T-cell (primary cell): ENCODE measurements around the gene ESPN. TPM values are rescaled to one million over a fixed set of nuclear protein-coding genes. Genes with fewer than 3 reads are reported as not detected.
"Not testable (repeated sequence)": the region's sequence is repeated elsewhere in the genome, so short reads cannot be mapped to it uniquely, and the experiment has no call there.

Experiments
- ATAC-seq, 4 experiments: fragments of 200-7000 bp in 3 of 4; fragments of 150-1000 bp in 1 of 4; cut with Tn5 transposase; replicated peaks in 1 of 4; 1 replicate in 3 of 4; 2 replicates in 1 of 4; pipeline ENCODE4 v1.10.0; 2021; ENCODE audit warnings: moderate library complexity in 3 of 4, mild to moderate bottlenecking in 2 of 4, moderate number of reproducible peaks in 1 of 4
- CTCF ChIA-PET, 2 donors: fragments of 300-600 bp; sonication (Branson Sonifier 250); formaldehyde crosslinking; loops; one replicate each; lab custom pipeline; 2022; ENCODE audit warnings: antibody characterized with exemption in 2 of 2; lab: Charles Lee
- POLR2A ChIA-PET, 2 donors: fragments of 300-600 bp; sonication (Branson Sonifier 250); formaldehyde crosslinking; loops; one replicate each; lab custom pipeline; 2022; ENCODE audit warnings: antibody characterized with exemption in 2 of 2; lab: Charles Lee
- DNase-seq, 35 experiments: peaks; one replicate each; pipeline versions ENCODE4 v3.0.0 to v3.0.0-alpha.2; 2013 to 2023
- H3K27ac ChIP-seq: one replicate; pipeline ENCODE4 v1.5.1; 2013; ENCODE audit warnings: low read length
- H3K27me3 ChIP-seq, 2 experiments: replicated peaks in 1 of 2; 1 replicate in 1 of 2; 2 replicates in 1 of 2; pipeline versions ENCODE4 v1.6.1 to v1.7.0; 2013; ENCODE audit warnings: low read length in 1 of 2, mixed read lengths in 1 of 2; ENCODE audit not compliant: control insufficient read depth in 2 of 2, insufficient read depth in 2 of 2; ENCODE audit errors: extremely low read depth in 1 of 2
- H3K36me3 ChIP-seq, 2 donors: 1 replicate in 1 of 2; 2 replicates in 1 of 2; pipeline versions ENCODE4 v1.6.1 to v1.7.0; 2013; ENCODE audit warnings: low read length in 1 of 2; ENCODE audit not compliant: control insufficient read depth in 2 of 2, insufficient read depth in 1 of 2; ENCODE audit errors: extremely low read depth in 1 of 2
- H3K4me1 ChIP-seq, 2 experiments: 1 replicate in 1 of 2; 2 replicates in 1 of 2; pipeline versions ENCODE4 v1.6.1 to v1.7.0; 2013; ENCODE audit warnings: low read length in 2 of 2, mixed read lengths in 1 of 2; ENCODE audit not compliant: insufficient read depth in 2 of 2, control insufficient read depth in 1 of 2; ENCODE audit errors: extremely low read depth in 1 of 2
- H3K4me3 ChIP-seq, 2 donors: 1 replicate in 1 of 2; 2 replicates in 1 of 2; pipeline versions ENCODE4 v1.5.1 to v1.7.0; 2013; ENCODE audit warnings: mild to moderate bottlenecking in 2 of 2, low read length in 1 of 2, moderate library complexity in 1 of 2; ENCODE audit not compliant: control insufficient read depth in 1 of 2; ENCODE audit errors: extremely low read depth in 1 of 2
- H3K9me3 ChIP-seq: 2 replicates; pipeline ENCODE4 v1.7.0; 2013
- H3K27ac Mint-ChIP-seq, 2 donors: one replicate each; pipeline ENCODE4 v1.8.0; 2020 to 2021; ENCODE audit warnings: mild to moderate bottlenecking in 2 of 2, mixed read lengths in 2 of 2
- H3K27me3 Mint-ChIP-seq, 2 donors: one replicate each; pipeline ENCODE4 v1.8.0; 2021 to 2022; ENCODE audit warnings: mixed read lengths in 2 of 2
- H3K36me3 Mint-ChIP-seq: one replicate; pipeline ENCODE4 v1.8.0; 2021; ENCODE audit warnings: mixed read lengths
- H3K4me1 Mint-ChIP-seq, 3 donors: one replicate each; pipeline ENCODE4 v1.8.0; 2020 to 2022; ENCODE audit warnings: mixed read lengths in 3 of 3, mild to moderate bottlenecking in 1 of 3
- H3K4me3 Mint-ChIP-seq, 3 donors: one replicate each; pipeline ENCODE4 v1.8.0; 2020 to 2022; ENCODE audit warnings: mild to moderate bottlenecking in 3 of 3, mixed read lengths in 3 of 3, moderate library complexity in 3 of 3
- H3K9me3 Mint-ChIP-seq, 3 donors: one replicate each; pipeline ENCODE4 v1.8.0; 2020 to 2022; ENCODE audit warnings: mixed read lengths in 3 of 3
- WGBS: methylation state at CpG from one replicate; pipeline ENCODE4 v1.1.5; 2013; ENCODE audit warnings: missing lambda C conversion rate; ENCODE audit not compliant: insufficient coverage; 5-methylcytosine and 5-hydroxymethylcytosine counted together
- total RNA-seq, 35 experiments: library from RNA in 6 of 35; stranded (reverse) in 6 of 35; fragments of 120-200 nt in 1 of 35; gene quantifications; one replicate each; pipeline versions ENCODE4 v1.2.1 to v1.2.4 and lab custom pipeline; 2013 to 2026

The ESPN gene
- total RNA-seq, 5 donors from 2014 or later (not counting 1 experiment from before 2014, with no cell fraction given): 2.1 to 9.2 (median 6.2) TPM

DNA sequence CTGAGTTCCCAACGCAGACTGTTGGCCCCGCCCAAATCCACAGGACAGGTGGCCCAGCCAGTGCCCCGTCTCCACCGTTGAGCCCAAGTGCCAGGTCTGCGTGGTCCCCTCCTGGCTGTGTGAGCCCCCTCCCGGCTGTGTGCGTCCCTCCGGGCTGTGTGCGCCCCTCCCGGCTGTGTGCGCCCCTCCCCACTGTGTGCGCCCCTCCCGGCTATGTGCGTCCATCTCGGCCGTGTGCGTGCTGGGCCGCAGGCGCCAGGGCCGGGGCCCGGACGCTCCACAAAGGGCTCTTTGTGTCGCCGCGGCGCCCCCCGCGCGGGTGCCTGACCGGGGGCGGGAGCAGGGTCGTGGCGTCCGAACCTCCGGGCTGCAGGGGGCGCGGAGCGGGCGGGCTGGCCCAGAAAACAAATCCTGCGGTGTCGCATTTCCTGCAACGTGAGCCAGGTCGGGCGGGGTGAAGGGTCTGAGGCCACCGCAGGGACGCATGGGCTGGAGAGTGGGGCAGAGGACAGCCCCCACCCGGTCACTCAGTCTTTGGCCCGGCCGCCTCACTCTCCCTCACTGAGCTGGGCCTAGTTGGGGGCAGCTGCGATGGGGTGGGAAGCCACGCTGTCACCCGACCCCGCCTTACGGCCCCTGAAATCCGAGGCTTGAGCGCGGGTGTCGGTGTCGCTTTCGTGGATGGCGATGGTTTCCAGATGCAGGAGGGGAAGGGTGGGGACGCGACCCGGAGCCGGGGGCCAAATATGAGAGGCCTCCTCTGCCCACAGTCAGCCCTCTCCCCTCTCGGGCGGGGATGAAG is 22.6 kb downstream of the ESPN start:
- Histone ChIP-seq H3K4me3 (peak overlapping the region; percentile 37 to 47), H3K27me3 (peaks cover 5 to 84% of the 10 kb centered on the region in 2 experiments), H3K27ac (no peak overlapping the region), H3K9me3 (no peaks in the 10 kb centered on the region), H3K36me3 (no peaks in the 10 kb centered on the region), H3K4me1 (peaks cover 8 to 36% of the 10 kb centered on the region in 2 experiments)
- H3K27ac Mint-ChIP-seq: no peak overlapping the region
- peaks cover 16 to 30% (median 17%) of the 10 kb centered on the region in 3 donors for H3K4me1 Mint-ChIP-seq
- CTCF ChIA-PET: interaction anchor here (1.2 to 1.4 kb wide), 2 partner anchors 17 to 26 kb away, joined by 3 read pairs; no protein-coding TSS in a partner anchor
- H3K36me3 Mint-ChIP-seq: no peaks in the 10 kb centered on the region
- 2% methylated on average over 47 of the region's 67 CpGs for WGBS
- no peaks in the 10 kb centered on the region for H3K9me3 Mint-ChIP-seq
- H3K4me3 Mint-ChIP-seq: peak overlapping the region; percentile 62 to 74 (median 64)
- H3K27me3 Mint-ChIP-seq: peaks cover 29 to 49% of the 10 kb centered on the region in 2 donors
- POLR2A ChIA-PET: no interaction called here
- no peak for DNase-seq
- ATAC-seq: peak in 3 of 4 experiments; percentile 5 to 29 (median 8)

DNA sequence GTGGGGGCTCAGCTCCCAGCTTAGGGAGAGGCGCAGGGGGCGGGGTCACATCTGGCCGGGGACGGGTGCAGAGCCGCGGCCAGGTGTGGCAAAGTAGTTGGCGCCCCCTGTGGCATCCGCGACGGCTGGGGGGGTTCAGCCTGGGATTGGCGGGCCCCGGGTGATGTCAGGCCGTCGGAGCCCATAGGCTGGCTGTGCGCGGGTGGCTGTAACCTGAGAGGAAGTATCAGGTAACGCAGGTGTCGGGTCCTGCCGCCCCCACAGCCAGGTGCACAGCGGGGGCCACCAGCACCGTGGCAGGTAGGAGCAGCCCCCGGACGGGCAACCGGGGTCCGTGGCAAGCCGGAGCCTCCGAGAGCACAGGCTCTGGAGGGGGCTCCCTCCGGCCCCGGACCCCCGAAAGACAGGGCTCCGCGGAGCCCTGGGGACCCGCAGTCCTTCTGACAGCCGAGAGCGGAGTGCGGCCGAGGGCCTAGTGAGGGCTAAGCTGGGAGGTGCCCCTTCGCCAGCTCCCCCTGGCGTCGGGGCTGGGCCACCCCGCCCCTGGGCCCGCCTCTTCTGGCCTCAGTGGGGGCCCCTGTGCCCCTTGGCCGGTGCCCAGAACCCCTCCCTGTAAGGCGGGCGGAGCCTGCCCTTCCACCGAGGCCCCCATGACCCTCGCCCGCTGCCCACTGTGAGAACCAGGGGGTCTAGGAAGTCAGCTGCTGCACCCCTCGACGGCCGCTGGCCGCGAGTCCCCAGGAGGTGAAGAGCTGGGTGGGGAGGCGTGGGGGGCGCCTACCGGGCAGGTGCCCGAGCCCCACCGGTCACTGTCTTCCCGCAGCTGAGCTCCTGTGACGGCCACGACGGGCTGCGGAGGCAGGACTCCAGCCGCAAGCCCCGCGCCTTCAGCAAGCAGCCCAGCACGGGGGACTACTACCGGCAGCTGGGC is 23.5 kb downstream of the ESPN start:
- peaks cover 5 to 92% of the 10 kb centered on the region in 2 experiments for H3K27me3 ChIP-seq
- H3K4me1 Mint-ChIP-seq: peaks cover 16 to 30% (median 19%) of the 10 kb centered on the region in 3 donors
- peak overlapping the region; percentile 62 to 74 (median 64) for H3K4me3 Mint-ChIP-seq
- peak in 31 of 35 experiments; percentile 28 to 68 (median 52) for DNase-seq
- ChIA-PET CTCF (interaction anchor here in 1 of 2 donors (1.4 to 2.2 kb wide), 2 partner anchors 12 to 16 kb away, joined by 3 to 8 read pairs; no protein-coding TSS in a partner anchor), POLR2A (interaction anchor here in 1 of 2 donors (0.6 kb wide), 1 partner anchor 66 kb away, joined by 11 read pairs; no protein-coding TSS in a partner anchor)
- H3K4me1 ChIP-seq: peaks cover 8 to 36% of the 10 kb centered on the region in 2 experiments
- H3K36me3 ChIP-seq: no peaks in the 10 kb centered on the region
- H3K36me3 Mint-ChIP-seq: no peaks in the 10 kb centered on the region
- ATAC-seq: peak; percentile 52 to 79 (median 56)
- no peaks in the 10 kb centered on the region for H3K9me3 ChIP-seq
- no peak overlapping the region for H3K27ac Mint-ChIP-seq
- peaks cover 32 to 54% of the 10 kb centered on the region in 2 donors for H3K27me3 Mint-ChIP-seq
- no peaks in the 10 kb centered on the region for H3K9me3 Mint-ChIP-seq
- WGBS: 6% methylated on average over 62 of the region's 68 CpGs
- H3K4me3 ChIP-seq: peak overlapping the region in 1 of 2 donors; percentile 37
- H3K27ac ChIP-seq: no peak overlapping the region

DNA sequence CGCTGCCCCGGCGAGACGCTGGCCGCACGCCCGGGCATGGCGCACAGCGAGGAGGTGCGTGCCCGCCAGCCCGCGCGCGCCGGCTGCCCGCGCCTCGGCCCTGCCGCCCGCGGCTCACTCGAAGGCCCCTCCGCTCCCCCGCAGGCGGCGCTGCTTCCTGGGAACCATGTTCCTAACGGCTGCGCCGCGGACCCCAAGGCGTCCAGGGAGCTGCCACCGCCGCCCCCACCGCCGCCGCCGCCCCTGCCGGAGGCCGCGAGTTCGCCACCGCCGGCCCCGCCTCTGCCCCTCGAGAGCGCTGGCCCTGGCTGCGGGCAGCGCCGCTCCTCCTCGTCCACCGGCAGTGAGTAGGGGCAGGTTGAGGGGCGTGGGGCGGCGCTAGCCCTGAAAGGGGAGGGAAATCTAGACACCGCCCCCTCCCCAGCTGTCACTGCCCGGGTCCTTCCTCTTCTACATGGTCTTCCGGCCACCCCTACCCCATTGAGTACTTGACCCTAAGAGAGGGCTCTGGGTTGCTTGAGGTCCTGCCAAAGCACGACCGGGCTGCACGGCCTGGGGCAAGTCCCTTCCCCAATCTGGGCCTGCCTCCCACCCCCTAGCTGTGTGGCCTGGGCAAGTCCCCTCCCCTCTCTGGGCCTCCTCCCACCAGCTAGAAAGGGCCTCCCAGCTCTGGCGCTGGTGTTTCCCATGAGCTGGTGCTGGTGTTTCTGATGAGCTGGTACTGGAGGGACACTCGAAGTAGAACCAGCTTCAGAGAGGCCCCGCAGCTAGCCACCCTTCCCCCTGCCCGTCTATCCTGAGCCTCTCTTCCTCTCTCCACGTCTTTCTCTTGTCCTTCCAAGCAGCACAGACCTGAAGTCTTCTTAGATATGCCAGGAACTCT is 24.4 kb downstream of the ESPN start:
- Histone ChIP-seq H3K36me3 (no peaks in the 10 kb centered on the region), H3K9me3 (no peaks in the 10 kb centered on the region), H3K27ac (no peak overlapping the region), H3K4me1 (peaks cover 9 to 39% of the 10 kb centered on the region in 2 experiments), H3K4me3 (no peak overlapping the region), H3K27me3 (peaks cover 5 to 92% of the 10 kb centered on the region in 2 experiments)
- Mint-ChIP-seq H3K4me3 (peak overlapping the region; percentile 49 to 62 (median 60)), H3K9me3 (no peaks in the 10 kb centered on the region), H3K27ac (peak overlapping the region; percentile 16 to 17), H3K36me3 (no peaks in the 10 kb centered on the region), H3K4me1 (peaks cover 23 to 37% (median 26%) of the 10 kb centered on the region in 3 donors), H3K27me3 (peaks cover 39 to 58% of the 10 kb centered on the region in 2 donors)
- peak in 8 of 35 experiments; percentile 29 to 62 (median 36) for DNase-seq
- ChIA-PET CTCF (interaction anchor here in 1 of 2 donors (0.7 to 2.2 kb wide), 2 partner anchors 11 kb away, joined by 5 to 8 read pairs; no protein-coding TSS in a partner anchor), POLR2A (interaction anchor here (0.9 to 1.1 kb wide), 2 partner anchors 11 to 15 kb away, joined by 4 to 9 read pairs; no protein-coding TSS in a partner anchor)
- ATAC-seq: peak; percentile 29 to 54 (median 41)
- WGBS: 5% methylated on average over 44 of the region's 66 CpGs

DNA sequence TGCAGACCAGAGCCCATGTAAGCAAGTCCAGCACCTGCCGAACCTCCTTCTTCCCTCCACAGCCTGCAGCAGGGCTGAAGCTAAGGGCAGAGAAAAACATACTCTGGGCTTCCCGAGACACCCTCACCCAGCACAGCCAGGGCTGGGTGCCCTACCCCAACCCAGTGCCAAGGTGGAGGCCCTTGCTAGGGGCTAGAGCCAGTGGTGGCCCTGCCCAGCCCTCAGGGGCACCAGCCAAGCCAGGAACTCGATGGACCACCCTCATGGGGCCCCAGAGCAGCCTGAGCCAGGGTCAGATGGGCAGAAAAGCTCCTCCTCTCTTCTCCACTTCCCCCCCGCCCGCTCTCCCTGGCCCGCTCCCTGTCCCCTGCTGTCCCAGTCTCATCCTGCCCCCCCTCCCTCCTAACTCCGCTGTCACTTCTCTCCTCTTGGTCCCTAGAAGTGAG is 25.5 kb downstream of the ESPN start:
- Histone ChIP-seq H3K4me1 (peaks cover 9 to 45% of the 10 kb centered on the region in 2 experiments), H3K9me3 (no peaks in the 10 kb centered on the region), H3K36me3 (no peaks in the 10 kb centered on the region), H3K27ac (no peak overlapping the region), H3K27me3 (peaks cover 5 to 88% of the 10 kb centered on the region in 2 experiments), H3K4me3 (no peak overlapping the region)
- ChIA-PET POLR2A (interaction anchor here (0.5 to 1.1 kb wide), 3 partner anchors 10 to 31 kb away, joined by 3 to 4 read pairs (median 4); no protein-coding TSS in a partner anchor), CTCF (no interaction called here)
- peaks cover 21 to 36% (median 22%) of the 10 kb centered on the region in 3 donors for H3K4me1 Mint-ChIP-seq
- H3K9me3 Mint-ChIP-seq: no peaks in the 10 kb centered on the region
- DNase-seq (no peak), ATAC-seq (no peak)
- H3K27me3 Mint-ChIP-seq: peaks cover 30 to 53% of the 10 kb centered on the region in 2 donors
- peak overlapping the region in 1 of 3 donors; percentile 60 for H3K4me3 Mint-ChIP-seq
- 63% methylated on average over 2 of the region's 7 CpGs for WGBS
- H3K36me3 Mint-ChIP-seq: no peaks in the 10 kb centered on the region
- H3K27ac Mint-ChIP-seq: no peak overlapping the region

DNA sequence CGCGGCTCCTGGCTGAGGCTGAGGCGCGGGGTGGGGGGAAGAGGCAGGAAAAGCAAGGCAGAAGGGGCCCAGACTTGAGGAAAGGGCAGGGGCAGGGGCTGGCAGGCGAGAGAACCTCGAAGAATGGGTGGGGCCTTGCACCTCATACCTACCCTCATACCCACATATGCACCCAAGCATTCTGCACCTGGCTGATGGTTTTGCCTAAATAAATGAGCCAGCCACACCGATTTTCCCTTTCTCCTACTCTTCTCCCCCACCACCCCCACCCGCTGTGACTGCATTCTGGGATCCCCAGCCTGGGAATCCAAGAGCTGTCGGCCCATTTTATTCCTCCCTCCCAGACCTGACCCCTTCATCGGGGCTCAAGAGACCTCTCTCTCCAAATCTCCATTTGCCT is 25.9 kb downstream of the ESPN start:
- H3K27me3 ChIP-seq: peaks cover 5 to 85% of the 10 kb centered on the region in 2 experiments
- H3K9me3 Mint-ChIP-seq, H3K4me3 ChIP-seq, H3K9me3 ChIP-seq, H3K36me3 Mint-ChIP-seq, POLR2A ChIA-PET, H3K36me3 ChIP-seq, DNase-seq, H3K27ac Mint-ChIP-seq, H3K4me3 Mint-ChIP-seq, ATAC-seq, H3K27ac ChIP-seq: not testable (repeated sequence)
- Mint-ChIP-seq H3K27me3 (peaks cover 28 to 49% of the 10 kb centered on the region in 2 donors), H3K4me1 (peaks cover 20 to 35% (median 22%) of the 10 kb centered on the region in 3 donors)
- peaks cover 9 to 47% of the 10 kb centered on the region in 2 experiments for H3K4me1 ChIP-seq
- WGBS: 33% methylated on average over 6 of the region's 10 CpGs
- CTCF ChIA-PET: interaction anchor here in 1 of 2 donors (0.7 kb wide), 1 partner anchor 63 kb away, joined by 3 read pairs; no protein-coding TSS in a partner anchor
